HCT116 (cell line): Measurements from ENCODE around the gene GPR17. TPM values are rescaled to one million over a fixed set of nuclear protein-coding genes. Genes with fewer than 3 reads are reported as not detected.

Experiments
- ATAC-seq: fragments of 200-7000 bp; cut with Tn5 transposase; 2 replicates; pipeline ENCODE4 v1.9.1; 2020; ENCODE audit warnings: mild to moderate bottlenecking, moderate library complexity
- BruUV-seq: library from RNA; stranded (reverse); fragments of 400-500 nt; replicated peaks from 2 replicates; lab custom pipeline; 2021; lab: Mats Ljungman, UMichigan
- CTCF ChIA-PET: fragments of 300-600 bp; sonication (Branson Sonifier 250); formaldehyde crosslinking; loops from one replicate; lab custom pipeline; 2021; ENCODE audit warnings: antibody characterized with exemption; lab: Charles Lee
- POLR2A ChIA-PET: fragments of 300-600, 350-600 bp; sonication (Branson Sonifier 250); formaldehyde crosslinking; loops from one replicate; lab custom pipeline; 2021; ENCODE audit warnings: antibody characterized with exemption; lab: Charles Lee
- RAD21 ChIA-PET, 2 experiments: fragments of 300-600 bp; sonication (Branson Sonifier 250); formaldehyde crosslinking; loops; one replicate each; lab custom pipeline; 2023; ENCODE audit warnings: low total read pairs in 2 of 2; ENCODE audit not compliant: uncharacterized antibody in 2 of 2, unreplicated experiment in 2 of 2, low non-redundant PET in 1 of 2; lab: Charles Lee
- DNase-seq: peaks from one replicate; pipeline ENCODE4 v3.0.0-alpha.2; 2010; ENCODE audit warnings: low read depth, low spot score
- H2AFZ ChIP-seq: fragments of 200-600 bp; shearing (Covaris generic), sonication (generic); 2 replicates; pipeline ENCODE4 v1.6.1; 2017; ENCODE audit warnings: low read depth, mixed run types, mixed read lengths, antibody characterized with exemption, low read length; ENCODE audit not compliant: poor library complexity, severe bottlenecking
- H3K27ac ChIP-seq: 2 replicates; pipeline ENCODE4 v1.5.1; 2012; ENCODE audit warnings: low read depth, low read length
- H3K27me3 ChIP-seq: fragments of 200-600 bp; sonication (generic); 2 replicates; pipeline ENCODE4 v1.6.1; 2016; ENCODE audit warnings: mixed run types, low read length, mixed read lengths; ENCODE audit not compliant: insufficient read depth
- H3K36me3 ChIP-seq, 2 experiments: fragments of 200-500 bp in 1 of 2; fragments of 200-600 bp in 1 of 2; sonication (Bioruptor generic) in 1 of 2; sonication (generic) in 1 of 2; 2 replicates each; pipeline versions ENCODE4 v1.5.1 to v1.6.1; 2014 to 2016; ENCODE audit warnings: low read length in 2 of 2, inconsistent platforms in 1 of 2, mixed read lengths in 1 of 2, mixed run types in 1 of 2; ENCODE audit not compliant: insufficient read depth in 2 of 2, control insufficient read depth in 1 of 2
- H3K4me1 ChIP-seq, 2 experiments: fragments of 200-600 bp in 1 of 2; sonication (generic) in 1 of 2; 2 replicates each; pipeline versions ENCODE4 v1.5.1 to v1.6.1; 2012 to 2017; ENCODE audit warnings: low read length in 2 of 2, inconsistent platforms in 1 of 2, mild to moderate bottlenecking in 1 of 2, mixed read lengths in 1 of 2, mixed run types in 1 of 2, moderate library complexity in 1 of 2; ENCODE audit not compliant: insufficient read depth in 2 of 2, control insufficient read depth in 1 of 2
- H3K4me2 ChIP-seq: fragments of 200-600 bp; sonication (generic); 2 replicates; pipeline ENCODE4 v1.6.1; 2017; ENCODE audit warnings: mixed run types, low read length, mixed read lengths
- H3K4me3 ChIP-seq, 2 experiments: fragments of 200-600 bp in 1 of 2; sonication (generic) in 1 of 2; replicated peaks in 1 of 2; 2 replicates each; pipeline ENCODE4 v1.5.1; 2011 to 2016; ENCODE audit warnings: low read length in 2 of 2, control low read depth in 1 of 2, low read depth in 1 of 2, mild to moderate bottlenecking in 1 of 2, mixed read lengths in 1 of 2, mixed run types in 1 of 2
- H3K79me2 ChIP-seq: fragments of 200-600 bp; sonication (generic); 2 replicates; pipeline ENCODE4 v1.6.1; 2017; ENCODE audit warnings: mild to moderate bottlenecking, mixed run types, low read length, moderate library complexity, mixed read lengths; ENCODE audit not compliant: insufficient read depth
- H3K9ac ChIP-seq: fragments of 200-600 bp; sonication (generic); 2 replicates; pipeline ENCODE4 v1.6.1; 2016; ENCODE audit warnings: low read length, mixed read lengths
- H3K9me2 ChIP-seq: fragments of 200-600 bp; sonication (generic), shearing (Covaris generic); 2 replicates; pipeline ENCODE4 v1.6.1; 2017; ENCODE audit warnings: mixed run types, mild to moderate bottlenecking, moderate library complexity; ENCODE audit not compliant: insufficient read depth
- H3K9me3 ChIP-seq, 2 experiments: fragments of 200-500 bp in 1 of 2; fragments of 200-600 bp in 1 of 2; sonication (Bioruptor generic) in 1 of 2; sonication (generic) in 1 of 2; 2 replicates each; pipeline ENCODE4 v1.6.1; 2014 to 2017; ENCODE audit warnings: low read length in 2 of 2, mixed read lengths in 2 of 2, inconsistent platforms in 1 of 2, low read depth in 1 of 2, mild to moderate bottlenecking in 1 of 2, mixed run types in 1 of 2, moderate library complexity in 1 of 2; ENCODE audit not compliant: control insufficient read depth in 1 of 2, insufficient read depth in 1 of 2
- H4K20me1 ChIP-seq: fragments of 200-600 bp; sonication (generic), shearing (Covaris generic); 2 replicates; pipeline ENCODE4 v1.6.1; 2017; ENCODE audit warnings: mixed run types, mild to moderate bottlenecking, moderate library complexity; ENCODE audit not compliant: insufficient read depth
- CBX3 ChIP-seq: IDR thresholded peaks from 2 replicates; pipeline ENCODE4 v1.6.1; 2012; ENCODE audit warnings: low read depth
- CEBPB ChIP-seq: IDR thresholded peaks from 2 replicates; pipeline ENCODE4 v1.6.1; 2012; ENCODE audit warnings: low read depth
- EGR1 ChIP-seq: IDR thresholded peaks from 2 replicates; pipeline ENCODE4 v1.6.1; 2012; ENCODE audit warnings: low read depth
- ELF1 ChIP-seq: IDR thresholded peaks from 2 replicates; pipeline ENCODE4 v1.6.1; 2012; ENCODE audit warnings: low read depth, borderline replicate concordance
- EZH2phosphoT487 ChIP-seq: fragments of 200-600 bp; IDR thresholded peaks from 2 replicates; pipeline ENCODE4 v1.6.1; 2018; ENCODE audit warnings: antibody characterized with exemption, borderline replicate concordance
- FOSL1 ChIP-seq: IDR thresholded peaks from 2 replicates; pipeline ENCODE4 v1.6.1; 2012; ENCODE audit warnings: low read depth
- JUND ChIP-seq: IDR thresholded peaks from 2 replicates; pipeline ENCODE4 v1.6.1; 2012
- POLR2A ChIP-seq: IDR thresholded peaks from 2 replicates; pipeline ENCODE4 v1.7.0; 2011; ENCODE audit warnings: borderline replicate concordance; ENCODE audit not compliant: insufficient read depth, insufficient read length; ENCODE audit errors: extremely low read depth
- RAD21 ChIP-seq: IDR thresholded peaks from 2 replicates; pipeline ENCODE4 v1.6.1; 2012; ENCODE audit warnings: low read depth, mild to moderate bottlenecking
- SIN3A ChIP-seq: IDR thresholded peaks from 2 replicates; pipeline ENCODE4 v1.6.1; 2012; ENCODE audit warnings: low read depth
- SP1 ChIP-seq: IDR thresholded peaks from 2 replicates; pipeline ENCODE4 v1.6.1; 2012; ENCODE audit warnings: low read depth
- SRF ChIP-seq: IDR thresholded peaks from 2 replicates; pipeline ENCODE4 v1.6.1; 2012; ENCODE audit warnings: low read depth
- TCF7L2 ChIP-seq: IDR thresholded peaks from 2 replicates; pipeline ENCODE4 v1.7.0; 2011; ENCODE audit warnings: borderline replicate concordance, inconsistent platforms; ENCODE audit not compliant: insufficient read depth, insufficient read length; ENCODE audit errors: extremely low read depth
- YY1 ChIP-seq: IDR thresholded peaks from 2 replicates; pipeline ENCODE4 v1.6.1; 2011; ENCODE audit warnings: low read length, low read depth, moderate library complexity, mild to moderate bottlenecking; ENCODE audit not compliant: insufficient replicate concordance; ENCODE audit errors: extremely low read depth
- ZNF274 ChIP-seq: fragments of 200-500 bp; sonication (Bioruptor generic); IDR thresholded peaks from 2 replicates; pipeline ENCODE4 v1.6.1; 2014; ENCODE audit warnings: mild to moderate bottlenecking, low read depth, low read length, inconsistent platforms
- intact Hi-C: fragments of 100-400 bp; cut with micrococcal nuclease; formaldehyde crosslinking; loops from 2 replicates; pipeline ENCODE4 v1.10.0; 2022
- total RNA-seq: library from RNA; stranded (reverse); gene quantifications from one replicate; pipeline ENCODE4 v1.2.1, GENCODE V29; 2021; ENCODE audit not compliant: unreplicated experiment
- TF ChIP-seq, protein P1 (sequence below): IDR thresholded peaks from 2 replicates; pipeline ENCODE4 v1.6.1; 2012
- TF ChIP-seq, protein P2 (sequence below): IDR thresholded peaks from 2 replicates; pipeline ENCODE4 v1.6.1; 2012; ENCODE audit warnings: low read depth
- TF ChIP-seq, protein P3 (sequence below): IDR thresholded peaks from 2 replicates; pipeline ENCODE4 v1.6.1; 2011; ENCODE audit warnings: mild to moderate bottlenecking, low read length, moderate library complexity; ENCODE audit not compliant: insufficient replicate concordance; ENCODE audit errors: extremely low read depth

GPR17 gene
- total RNA-seq, 1 experiment from 2014 or later: not detected

- no peak for TF ChIP-seq ELF1
- no peak for TF ChIP-seq ZNF274
- no peak for TF ChIP-seq SIN3A
- TF ChIP-seq, protein P1, sequence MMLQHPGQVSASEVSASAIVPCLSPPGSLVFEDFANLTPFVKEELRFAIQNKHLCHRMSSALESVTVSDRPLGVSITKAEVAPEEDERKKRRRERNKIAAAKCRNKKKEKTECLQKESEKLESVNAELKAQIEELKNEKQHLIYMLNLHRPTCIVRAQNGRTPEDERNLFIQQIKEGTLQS: no peak
- TF ChIP-seq YY1: no peak
- no peak for TF ChIP-seq FOSL1
- no peak for TF ChIP-seq RAD21
- no peak for TF ChIP-seq EZH2phosphoT487
- TF ChIP-seq JUND: no peak
- no peak for TF ChIP-seq SRF
- TF ChIP-seq SP1: no peak
- no peak for TF ChIP-seq EGR1
- TF ChIP-seq POLR2A: no peak
Measured at GRCh38 chr2:127619203-127619590, 26.8 kb upstream of the GPR17 start (continued).

DNA sequence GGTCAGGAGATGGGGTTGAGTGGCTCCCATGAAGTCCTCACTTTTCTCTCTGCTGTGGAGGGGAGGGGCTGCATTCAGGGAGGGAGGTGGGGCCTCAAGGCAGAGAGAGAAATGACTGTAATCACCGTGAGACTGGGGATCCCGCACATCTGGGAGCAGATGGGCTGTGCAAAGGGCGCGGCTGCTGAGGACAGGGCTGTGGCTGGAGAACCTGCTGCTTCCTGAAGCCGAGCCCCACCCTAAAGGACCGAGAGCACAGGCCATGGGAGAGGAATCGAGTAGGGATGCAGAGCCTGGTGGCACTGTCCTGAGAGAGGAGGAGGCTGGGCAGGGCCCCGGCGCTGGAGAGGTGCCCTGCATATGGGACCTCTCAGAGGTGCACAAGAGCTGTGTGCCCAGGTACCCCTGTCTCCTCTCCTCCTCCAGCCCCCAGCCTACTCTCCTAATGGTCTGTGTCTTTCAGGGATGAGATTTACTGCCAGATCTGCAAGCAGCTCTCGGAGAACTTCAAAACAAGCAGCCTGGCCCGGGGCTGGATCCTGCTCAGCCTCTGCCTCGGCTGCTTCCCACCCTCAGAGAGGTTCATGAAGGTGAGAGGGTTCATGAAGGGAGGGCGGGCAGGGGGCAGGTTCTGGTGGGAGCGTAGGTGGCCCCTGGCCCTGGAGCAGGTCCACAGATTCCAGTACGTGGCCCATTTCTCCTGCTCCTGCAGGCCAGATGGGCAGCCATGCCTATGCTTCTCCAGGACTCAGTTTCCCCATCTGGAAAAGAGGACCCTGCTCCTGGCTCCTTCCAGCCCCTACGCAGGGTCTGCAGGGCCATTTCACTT, 25.9 kb upstream of the GPR17 start:
- H2AFZ ChIP-seq: no peak overlapping the region
- intact Hi-C loops: no loop called here
- no peaks in the 10 kb centered on the region for H3K9me2 ChIP-seq
- ATAC-seq (no peak), DNase-seq (no peak)
- H3K79me2 ChIP-seq: no peaks in the 10 kb centered on the region
- no peak overlapping the region for H3K27ac ChIP-seq
- H3K4me2 ChIP-seq: no peak overlapping the region
- no peaks in the 10 kb centered on the region for H3K36me3 ChIP-seq
- H3K4me1 ChIP-seq: peaks cover 0 to 20% of the 10 kb centered on the region in 2 experiments; a peak in 2 of 4 replicates
- H3K27me3 ChIP-seq: no peaks in the 10 kb centered on the region
- ChIA-PET POLR2A (no interaction called here), CTCF (no interaction called here), RAD21 (no interaction called here)
- no peaks in the 10 kb centered on the region for H3K9me3 ChIP-seq
- no peaks in the 10 kb centered on the region for H4K20me1 ChIP-seq
- no peak overlapping the region for H3K4me3 ChIP-seq
- no TSS peak for BruUV-seq
- H3K9ac ChIP-seq: no peak overlapping the region
- TF ChIP-seq, protein P1: no peak
- TF ChIP-seq, protein P2, sequence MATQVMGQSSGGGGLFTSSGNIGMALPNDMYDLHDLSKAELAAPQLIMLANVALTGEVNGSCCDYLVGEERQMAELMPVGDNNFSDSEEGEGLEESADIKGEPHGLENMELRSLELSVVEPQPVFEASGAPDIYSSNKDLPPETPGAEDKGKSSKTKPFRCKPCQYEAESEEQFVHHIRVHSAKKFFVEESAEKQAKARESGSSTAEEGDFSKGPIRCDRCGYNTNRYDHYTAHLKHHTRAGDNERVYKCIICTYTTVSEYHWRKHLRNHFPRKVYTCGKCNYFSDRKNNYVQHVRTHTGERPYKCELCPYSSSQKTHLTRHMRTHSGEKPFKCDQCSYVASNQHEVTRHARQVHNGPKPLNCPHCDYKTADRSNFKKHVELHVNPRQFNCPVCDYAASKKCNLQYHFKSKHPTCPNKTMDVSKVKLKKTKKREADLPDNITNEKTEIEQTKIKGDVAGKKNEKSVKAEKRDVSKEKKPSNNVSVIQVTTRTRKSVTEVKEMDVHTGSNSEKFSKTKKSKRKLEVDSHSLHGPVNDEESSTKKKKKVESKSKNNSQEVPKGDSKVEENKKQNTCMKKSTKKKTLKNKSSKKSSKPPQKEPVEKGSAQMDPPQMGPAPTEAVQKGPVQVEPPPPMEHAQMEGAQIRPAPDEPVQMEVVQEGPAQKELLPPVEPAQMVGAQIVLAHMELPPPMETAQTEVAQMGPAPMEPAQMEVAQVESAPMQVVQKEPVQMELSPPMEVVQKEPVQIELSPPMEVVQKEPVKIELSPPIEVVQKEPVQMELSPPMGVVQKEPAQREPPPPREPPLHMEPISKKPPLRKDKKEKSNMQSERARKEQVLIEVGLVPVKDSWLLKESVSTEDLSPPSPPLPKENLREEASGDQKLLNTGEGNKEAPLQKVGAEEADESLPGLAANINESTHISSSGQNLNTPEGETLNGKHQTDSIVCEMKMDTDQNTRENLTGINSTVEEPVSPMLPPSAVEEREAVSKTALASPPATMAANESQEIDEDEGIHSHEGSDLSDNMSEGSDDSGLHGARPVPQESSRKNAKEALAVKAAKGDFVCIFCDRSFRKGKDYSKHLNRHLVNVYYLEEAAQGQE: no peak
- TF ChIP-seq JUND (no peak), ZNF274 (no peak), POLR2A (no peak), EZH2phosphoT487 (no peak), CEBPB (no peak), ELF1 (no peak), EGR1 (no peak), RAD21 (no peak), TCF7L2 (no peak), CBX3 (no peak), SIN3A (no peak), SP1 (no peak), YY1 (no peak)
- TF ChIP-seq, protein P3, sequence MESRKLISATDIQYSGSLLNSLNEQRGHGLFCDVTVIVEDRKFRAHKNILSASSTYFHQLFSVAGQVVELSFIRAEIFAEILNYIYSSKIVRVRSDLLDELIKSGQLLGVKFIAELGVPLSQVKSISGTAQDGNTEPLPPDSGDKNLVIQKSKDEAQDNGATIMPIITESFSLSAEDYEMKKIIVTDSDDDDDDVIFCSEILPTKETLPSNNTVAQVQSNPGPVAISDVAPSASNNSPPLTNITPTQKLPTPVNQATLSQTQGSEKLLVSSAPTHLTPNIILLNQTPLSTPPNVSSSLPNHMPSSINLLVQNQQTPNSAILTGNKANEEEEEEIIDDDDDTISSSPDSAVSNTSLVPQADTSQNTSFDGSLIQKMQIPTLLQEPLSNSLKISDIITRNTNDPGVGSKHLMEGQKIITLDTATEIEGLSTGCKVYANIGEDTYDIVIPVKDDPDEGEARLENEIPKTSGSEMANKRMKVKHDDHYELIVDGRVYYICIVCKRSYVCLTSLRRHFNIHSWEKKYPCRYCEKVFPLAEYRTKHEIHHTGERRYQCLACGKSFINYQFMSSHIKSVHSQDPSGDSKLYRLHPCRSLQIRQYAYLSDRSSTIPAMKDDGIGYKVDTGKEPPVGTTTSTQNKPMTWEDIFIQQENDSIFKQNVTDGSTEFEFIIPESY: no peak
